Effector memory CD4-positive, alpha-beta T cell (primary cell): ENCODE measurements around the gene SCLT1.

Experiments used
- DNase-seq, 3 donors: peaks; one replicate each; pipeline ENCODE4 v3.0.0-alpha.2; 2020
- H3K27ac ChIP-seq: 2 replicates; pipeline ENCODE4 v1.7.0; 2013; ENCODE audit warnings: mild to moderate bottlenecking, low read length, moderate library complexity; ENCODE audit not compliant: insufficient read depth, poor library complexity, severe bottlenecking
- H3K27me3 ChIP-seq: replicated peaks from 2 replicates; pipeline ENCODE4 v1.7.0; 2013; ENCODE audit warnings: mild to moderate bottlenecking, low read length; ENCODE audit not compliant: insufficient read depth, control insufficient read depth, poor library complexity, severe bottlenecking
- H3K36me3 ChIP-seq: 2 replicates; pipeline ENCODE4 v1.7.0; 2013; ENCODE audit warnings: mild to moderate bottlenecking, low read length, moderate library complexity; ENCODE audit not compliant: control insufficient read depth, insufficient read depth
- H3K4me1 ChIP-seq: 2 replicates; pipeline ENCODE4 v1.7.0; 2013; ENCODE audit warnings: low read length, mild to moderate bottlenecking; ENCODE audit not compliant: control insufficient read depth, insufficient read depth, poor library complexity, severe bottlenecking
- H3K4me3 ChIP-seq: 2 replicates; pipeline ENCODE4 v1.7.0; 2013; ENCODE audit warnings: low read length, low read depth, mild to moderate bottlenecking; ENCODE audit not compliant: insufficient read depth, poor library complexity, severe bottlenecking
- H3K9me3 ChIP-seq: 2 replicates; pipeline ENCODE4 v1.7.0; 2013; ENCODE audit warnings: mild to moderate bottlenecking, low read length, moderate library complexity; ENCODE audit not compliant: control insufficient read depth

SCLT1 gene

GRCh38 chr4:128974136-128974581 lies 119.2 kb downstream of the SCLT1 start:
- H3K27ac ChIP-seq = no peak overlapping the region

GRCh38 chr4:128973384-128973783 lies 120.0 kb downstream of the SCLT1 start:
- H3K4me3 ChIP-seq = no peak overlapping the region
- no peaks in the 10 kb centered on the region for H3K4me1 ChIP-seq
- no peak for DNase-seq

More at GRCh38 chr4:128974136-128974581, 119.2 kb downstream of the SCLT1 start:
- no peaks in the 10 kb centered on the region for H3K36me3 ChIP-seq
- H3K9me3 ChIP-seq = no peaks in the 10 kb centered on the region
- H3K4me1 ChIP-seq = no peaks in the 10 kb centered on the region
- H3K4me3 ChIP-seq = no peak overlapping the region
- no peak for DNase-seq
- no peaks in the 10 kb centered on the region for H3K27me3 ChIP-seq

DNA sequence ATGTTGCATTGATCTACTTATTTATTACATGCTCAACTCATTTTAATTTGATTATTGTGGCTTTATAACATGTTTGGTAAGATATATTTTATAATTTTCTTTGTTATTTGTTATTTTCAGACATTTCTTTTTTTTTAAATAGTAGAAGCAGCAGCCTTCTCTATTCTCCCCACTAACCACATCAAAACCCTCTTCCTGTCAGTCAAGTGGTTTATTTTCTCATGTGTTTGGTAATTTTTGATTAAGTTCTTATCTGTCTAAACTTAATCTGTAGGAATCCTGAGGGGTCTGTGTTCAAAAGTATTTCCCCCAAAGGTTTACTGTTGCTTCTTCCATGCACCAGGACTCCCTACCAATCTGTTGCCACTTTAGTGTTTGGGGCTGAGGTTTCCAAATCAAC lies 131.9 kb downstream of the SCLT1 start:
- H3K27me3 ChIP-seq = no peaks in the 10 kb centered on the region
- H3K4me3 ChIP-seq = no peak overlapping the region
- no peak overlapping the region for H3K27ac ChIP-seq
- H3K36me3 ChIP-seq = peaks cover 4% of the 10 kb centered on the region
- no peaks in the 10 kb centered on the region for H3K4me1 ChIP-seq
- no peaks in the 10 kb centered on the region for H3K9me3 ChIP-seq
- no peak for DNase-seq

More at GRCh38 chr4:128973384-128973783, 120.0 kb downstream of the SCLT1 start:
- Histone ChIP-seq H3K9me3 (no peaks in the 10 kb centered on the region), H3K36me3 (peaks cover 4% of the 10 kb centered on the region), H3K27me3 (no peaks in the 10 kb centered on the region), H3K27ac (no peak overlapping the region)

- Histone ChIP-seq H3K36me3 (peaks cover 4% of the 10 kb centered on the region), H3K9me3 (no peaks in the 10 kb centered on the region), H3K27me3 (no peaks in the 10 kb centered on the region), H3K4me1 (no peaks in the 10 kb centered on the region), H3K4me3 (no peak overlapping the region), H3K27ac (no peak overlapping the region)
- no peak for DNase-seq
These were observed 135.1 kb downstream of the SCLT1 start for GRCh38 chr4:128958194-128958593.

- Histone ChIP-seq H3K9me3 (no peaks in the 10 kb centered on the region), H3K27me3 (no peaks in the 10 kb centered on the region), H3K27ac (no peak overlapping the region), H3K4me1 (no peaks in the 10 kb centered on the region), H3K36me3 (peaks cover 4% of the 10 kb centered on the region), H3K4me3 (no peak overlapping the region)
- no peak for DNase-seq
These were observed 135.9 kb downstream of the SCLT1 start for GRCh38 chr4:128957459-128957858.

- no peak overlapping the region for H3K27ac ChIP-seq
- no peaks in the 10 kb centered on the region for H3K27me3 ChIP-seq
- H3K4me3 ChIP-seq = no peak overlapping the region
- H3K9me3 ChIP-seq = no peaks in the 10 kb centered on the region
- peaks cover 4% of the 10 kb centered on the region for H3K36me3 ChIP-seq
- no peak for DNase-seq
- H3K4me1 ChIP-seq = no peaks in the 10 kb centered on the region
These were observed 137.6 kb downstream of the SCLT1 start for GRCh38 chr4:128955751-128956150.

- Histone ChIP-seq H3K27me3 (no peaks in the 10 kb centered on the region), H3K4me3 (no peak overlapping the region), H3K4me1 (no peaks in the 10 kb centered on the region), H3K9me3 (no peaks in the 10 kb centered on the region), H3K36me3 (peaks cover 4% of the 10 kb centered on the region), H3K27ac (no peak overlapping the region)
- no peak for DNase-seq
These were observed 138.4 kb downstream of the SCLT1 start for GRCh38 chr4:128954941-128955340.

- Histone ChIP-seq H3K9me3 (no peaks in the 10 kb centered on the region), H3K4me1 (no peaks in the 10 kb centered on the region), H3K27me3 (no peaks in the 10 kb centered on the region), H3K36me3 (peaks cover 4% of the 10 kb centered on the region), H3K27ac (no peak overlapping the region), H3K4me3 (no peak overlapping the region)
- no peak for DNase-seq
These were observed 142.0 kb downstream of the SCLT1 start for GRCh38 chr4:128951316-128951715.

DNA sequence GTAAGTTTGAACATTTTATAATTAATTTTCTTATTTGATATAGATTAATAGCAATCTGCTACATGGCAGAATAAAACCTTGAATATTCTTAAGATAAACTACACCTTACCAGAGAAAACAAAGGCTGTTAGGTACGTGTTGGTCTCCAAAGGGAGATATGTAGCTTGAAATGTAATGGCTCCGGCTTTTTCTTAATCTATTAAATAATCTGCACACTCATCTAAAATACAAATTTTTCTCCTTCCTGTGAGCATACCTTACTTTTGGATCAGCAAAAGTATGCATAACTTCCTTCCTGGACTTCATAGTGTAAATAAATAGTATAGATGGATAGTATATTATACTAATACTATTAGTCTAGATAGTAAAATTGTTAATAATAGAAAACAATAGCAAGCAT lies 142.5 kb downstream of the SCLT1 start:
- no peak overlapping the region for H3K27ac ChIP-seq
- peaks cover 4% of the 10 kb centered on the region for H3K36me3 ChIP-seq

DNA sequence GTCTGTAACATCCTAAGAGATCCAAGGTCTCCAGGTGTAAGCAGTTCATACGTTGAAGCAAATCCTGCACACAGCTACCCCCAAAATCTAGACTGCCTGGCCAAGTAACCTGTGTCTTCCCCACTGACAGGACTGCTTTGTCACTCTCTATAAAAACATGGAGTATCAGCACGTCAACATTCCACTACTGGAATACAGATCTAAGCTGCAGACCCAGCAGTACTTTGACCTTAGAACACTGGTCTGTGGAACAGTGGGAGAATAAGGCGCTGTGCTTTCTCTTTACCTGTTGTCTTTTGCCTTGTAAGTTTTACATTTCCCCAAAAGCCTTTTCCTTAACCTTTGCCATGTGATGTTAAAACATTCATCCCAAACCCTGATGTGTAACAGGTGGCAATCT lies 146.4 kb downstream of the SCLT1 start:
- no peak for DNase-seq
- Histone ChIP-seq H3K9me3 (no peaks in the 10 kb centered on the region), H3K27ac (no peak overlapping the region), H3K36me3 (peaks cover 12% of the 10 kb centered on the region), H3K4me3 (no peak overlapping the region), H3K27me3 (no peaks in the 10 kb centered on the region), H3K4me1 (no peaks in the 10 kb centered on the region)

More for the DNA sequence above, 142.5 kb downstream of the SCLT1 start:
- H3K4me1 ChIP-seq = no peaks in the 10 kb centered on the region
- no peaks in the 10 kb centered on the region for H3K9me3 ChIP-seq
- H3K27me3 ChIP-seq = no peaks in the 10 kb centered on the region
- H3K4me3 ChIP-seq = no peak overlapping the region
- DNase-seq = no peak
